GM12801 (cell line): ENCODE results near the gene PNMA8C.

ENCODE experiments used
- TF ChIP-seq, protein P1 (sequence below): IDR thresholded peaks from one replicate; pipeline ENCODE4 v1.5.1; 2011; ENCODE audit warnings: control low read depth; ENCODE audit not compliant: insufficient read length; ENCODE audit errors: extremely low read depth

PNMA8C gene

GRCh38 chr19:46447006-46447405 is 18.3 kb upstream of the PNMA8C start:
- TF ChIP-seq, protein P1, sequence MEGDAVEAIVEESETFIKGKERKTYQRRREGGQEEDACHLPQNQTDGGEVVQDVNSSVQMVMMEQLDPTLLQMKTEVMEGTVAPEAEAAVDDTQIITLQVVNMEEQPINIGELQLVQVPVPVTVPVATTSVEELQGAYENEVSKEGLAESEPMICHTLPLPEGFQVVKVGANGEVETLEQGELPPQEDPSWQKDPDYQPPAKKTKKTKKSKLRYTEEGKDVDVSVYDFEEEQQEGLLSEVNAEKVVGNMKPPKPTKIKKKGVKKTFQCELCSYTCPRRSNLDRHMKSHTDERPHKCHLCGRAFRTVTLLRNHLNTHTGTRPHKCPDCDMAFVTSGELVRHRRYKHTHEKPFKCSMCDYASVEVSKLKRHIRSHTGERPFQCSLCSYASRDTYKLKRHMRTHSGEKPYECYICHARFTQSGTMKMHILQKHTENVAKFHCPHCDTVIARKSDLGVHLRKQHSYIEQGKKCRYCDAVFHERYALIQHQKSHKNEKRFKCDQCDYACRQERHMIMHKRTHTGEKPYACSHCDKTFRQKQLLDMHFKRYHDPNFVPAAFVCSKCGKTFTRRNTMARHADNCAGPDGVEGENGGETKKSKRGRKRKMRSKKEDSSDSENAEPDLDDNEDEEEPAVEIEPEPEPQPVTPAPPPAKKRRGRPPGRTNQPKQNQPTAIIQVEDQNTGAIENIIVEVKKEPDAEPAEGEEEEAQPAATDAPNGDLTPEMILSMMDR = no peak

DNA sequence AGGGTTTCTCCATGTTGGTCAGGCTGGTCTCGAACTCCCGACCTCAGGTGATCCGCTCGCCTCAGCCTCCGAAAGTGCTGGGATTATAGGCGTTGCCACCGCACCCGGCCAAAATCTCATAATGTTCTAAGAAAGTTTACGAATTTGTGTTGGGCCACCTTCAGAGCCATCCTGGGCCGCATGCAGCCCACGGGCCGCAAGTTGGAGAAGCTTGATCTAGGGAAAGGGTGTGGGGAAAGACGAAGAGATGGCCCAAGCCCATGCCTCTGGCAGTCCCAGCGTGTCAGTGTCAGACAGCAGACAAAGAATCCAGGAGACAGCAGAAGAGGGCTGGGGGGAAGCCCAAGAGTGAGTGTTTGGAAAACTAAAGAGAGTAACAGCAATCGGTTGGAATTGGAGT is 17.3 kb upstream of the PNMA8C start:
- TF ChIP-seq, protein P1 = no peak

GRCh38 chr19:46442808-46443450 is 14.2 kb upstream of the PNMA8C start:
- TF ChIP-seq, protein P1 = no peak

GRCh38 chr19:46441866-46442265 is 13.1 kb upstream of the PNMA8C start:
- TF ChIP-seq, protein P1 = no peak

GRCh38 chr19:46435009-46435408 is 6.3 kb upstream of the PNMA8C start:
- TF ChIP-seq, protein P1 = no peak

DNA sequence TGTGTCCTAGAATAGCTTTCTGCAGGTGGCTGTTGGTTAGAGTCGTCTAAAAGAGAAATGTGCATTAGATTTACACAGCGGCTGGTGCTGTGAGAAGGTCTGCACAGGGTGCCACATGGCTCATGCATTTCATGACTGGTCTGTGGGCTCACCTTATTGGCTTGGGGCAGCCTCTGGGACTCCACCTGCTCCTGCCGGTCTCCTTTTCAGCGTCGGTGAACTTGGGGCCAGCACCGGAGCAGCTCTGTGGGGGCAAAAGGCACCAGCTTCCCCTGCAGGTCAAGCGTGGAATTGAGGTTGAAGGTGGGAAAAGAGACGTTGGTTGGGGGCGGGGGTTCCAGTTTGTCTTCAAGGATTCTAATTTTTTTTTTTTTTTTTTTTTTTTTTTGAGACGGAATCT is 3.1 kb upstream of the PNMA8C start:
- TF ChIP-seq, protein P1 = no peak

- TF ChIP-seq, protein P1 = no peak
Observed at GRCh38 chr19:46429999-46430398, 1.3 kb upstream of the PNMA8C start.
